HepG2 (cell line): ENCODE data around the gene DCUN1D3. TPM values are rescaled to one million over a fixed set of nuclear protein-coding genes. Genes with fewer than 3 reads are reported as not detected.
A peak's percentile ranks its signal among the peaks of the same experiment; 100 is the strongest.

ENCODE experiments used
- ASH2L ChIP-seq: fragments of 300-600, 200-600 bp; sonication (generic); IDR thresholded peaks from 2 replicates; pipeline ENCODE4 v1.7.0; 2017; ENCODE audit warnings: low read depth, mild to moderate bottlenecking, moderate library complexity, mixed read lengths, low read length; ENCODE audit not compliant: insufficient read length
- ATF1 ChIP-seq: IDR thresholded peaks from 2 replicates; pipeline ENCODE4 v1.6.1; 2016; ENCODE audit warnings: mild to moderate bottlenecking, control low read depth
- BCL3 ChIP-seq: sonication (generic); formaldehyde crosslinking; IDR thresholded peaks from 2 replicates; pipeline ENCODE4 v1.5.1; 2020; ENCODE audit warnings: mild to moderate bottlenecking, missing genetic modification reagents, moderate library complexity
- CAMTA2 ChIP-seq: sonication (generic); formaldehyde crosslinking; IDR thresholded peaks from 2 replicates; pipeline ENCODE4 v1.4.0; 2020; ENCODE audit warnings: mild to moderate bottlenecking, missing genetic modification reagents, borderline replicate concordance
- KDM5B ChIP-seq: sonication (generic); formaldehyde crosslinking; IDR thresholded peaks from 2 replicates; pipeline ENCODE4 v1.4.0; 2020; ENCODE audit warnings: missing genetic modification reagents, mild to moderate bottlenecking, borderline replicate concordance
- LCORL ChIP-seq, 2 experiments: fragments of 450-650 bp in 1 of 2; sonication (generic) in 1 of 2; formaldehyde crosslinking in 1 of 2; IDR thresholded peaks; 2 replicates each; pipeline versions ENCODE4 v1.5.0 to v1.6.1; 2017 to 2020; ENCODE audit warnings: antibody characterized with exemption in 1 of 2, missing genetic modification reagents in 1 of 2
- MAFG ChIP-seq: sonication (generic); formaldehyde crosslinking; IDR thresholded peaks from 2 replicates; pipeline ENCODE4 v1.5.1; 2020; ENCODE audit warnings: mild to moderate bottlenecking, missing genetic modification reagents
- MED13 ChIP-seq: sonication (generic); formaldehyde crosslinking; IDR thresholded peaks from 2 replicates; pipeline ENCODE4 v1.5.0; 2020; ENCODE audit warnings: missing genetic modification reagents
- NFKB2 ChIP-seq: sonication (generic); formaldehyde crosslinking; IDR thresholded peaks from 2 replicates; pipeline ENCODE4 v1.4.0; 2020; ENCODE audit warnings: missing genetic modification reagents, borderline replicate concordance
- PLRG1 ChIP-seq: fragments of 450-650 bp; conservative IDR thresholded peaks from 2 replicates; pipeline ENCODE4 v1.6.1; 2016
- SMC3 ChIP-seq: IDR thresholded peaks from 2 replicates; pipeline ENCODE4 v1.6.1; 2011; ENCODE audit warnings: low read length, improper control_type of control experiment
- STAT6 ChIP-seq: sonication (generic); formaldehyde crosslinking; IDR thresholded peaks from 2 replicates; pipeline ENCODE4 v1.4.0; 2020; ENCODE audit warnings: missing genetic modification reagents, mild to moderate bottlenecking, borderline replicate concordance
- TAF15 ChIP-seq: fragments of 200-400 bp; formaldehyde crosslinking; IDR thresholded peaks from one replicate; pipeline ENCODE4 v1.6.1; 2018; ENCODE audit warnings: mild to moderate bottlenecking, low read depth, low read length; ENCODE audit not compliant: poor library complexity, severe bottlenecking
- ZNF160 ChIP-seq: sonication (generic); formaldehyde crosslinking; IDR thresholded peaks from 2 replicates; pipeline ENCODE4 v1.8.0; 2022; ENCODE audit warnings: mild to moderate bottlenecking, inconsistent platforms, missing genetic modification reagents
- ZNF557 ChIP-seq: sonication (generic); formaldehyde crosslinking; IDR thresholded peaks from 2 replicates; pipeline ENCODE4 v1.4.0; 2020; ENCODE audit warnings: missing genetic modification reagents
- polyA plus RNA-seq, 8 experiments: library from polyadenylated mRNA; depleted of rRNA in 3 of 8; stranded (reverse) in 7 of 8; unstranded in 1 of 8; fragments of >200 nt; fragmentation: Illumina TruSeq in 4 of 8; extraction: Trizol in 4 of 8; gene quantifications; 2 replicates each; pipeline versions ENCODE4 v1.2.1 to v1.2.3, GENCODE V29; 2011 to 2016; ENCODE audit warnings: low read depth in 4 of 8, missing spikeins in 1 of 8, mixed read lengths in 1 of 8; ENCODE audit not compliant: insufficient read depth in 1 of 8
- total RNA-seq, 5 experiments: library from RNA; depleted of rRNA; stranded (reverse); fragments of >200 nt; fragmentation: Illumina TruSeq; extraction: Trizol; gene quantifications; 2 replicates each; pipeline ENCODE4 v1.2.3, GENCODE V29; 2016; ENCODE audit warnings: low read depth in 1 of 5
- TF ChIP-seq, protein P1 (sequence below): sonication (generic); formaldehyde crosslinking; IDR thresholded peaks from 2 replicates; pipeline ENCODE4 v1.5.1; 2020; ENCODE audit warnings: missing genetic modification reagents, mild to moderate bottlenecking, borderline replicate concordance
- TF ChIP-seq, protein P2 (sequence below): sonication (generic); formaldehyde crosslinking; IDR thresholded peaks from 2 replicates; pipeline ENCODE4 v1.5.1; 2020; ENCODE audit warnings: missing genetic modification reagents, mild to moderate bottlenecking, borderline replicate concordance

DCUN1D3 gene
- total and polyA plus RNA-seq, 2 of the 13 experiments (the other 11 are each of a cell fraction or from before 2014, with no cell fraction given), result 5.0 to 19.3 TPM

DNA sequence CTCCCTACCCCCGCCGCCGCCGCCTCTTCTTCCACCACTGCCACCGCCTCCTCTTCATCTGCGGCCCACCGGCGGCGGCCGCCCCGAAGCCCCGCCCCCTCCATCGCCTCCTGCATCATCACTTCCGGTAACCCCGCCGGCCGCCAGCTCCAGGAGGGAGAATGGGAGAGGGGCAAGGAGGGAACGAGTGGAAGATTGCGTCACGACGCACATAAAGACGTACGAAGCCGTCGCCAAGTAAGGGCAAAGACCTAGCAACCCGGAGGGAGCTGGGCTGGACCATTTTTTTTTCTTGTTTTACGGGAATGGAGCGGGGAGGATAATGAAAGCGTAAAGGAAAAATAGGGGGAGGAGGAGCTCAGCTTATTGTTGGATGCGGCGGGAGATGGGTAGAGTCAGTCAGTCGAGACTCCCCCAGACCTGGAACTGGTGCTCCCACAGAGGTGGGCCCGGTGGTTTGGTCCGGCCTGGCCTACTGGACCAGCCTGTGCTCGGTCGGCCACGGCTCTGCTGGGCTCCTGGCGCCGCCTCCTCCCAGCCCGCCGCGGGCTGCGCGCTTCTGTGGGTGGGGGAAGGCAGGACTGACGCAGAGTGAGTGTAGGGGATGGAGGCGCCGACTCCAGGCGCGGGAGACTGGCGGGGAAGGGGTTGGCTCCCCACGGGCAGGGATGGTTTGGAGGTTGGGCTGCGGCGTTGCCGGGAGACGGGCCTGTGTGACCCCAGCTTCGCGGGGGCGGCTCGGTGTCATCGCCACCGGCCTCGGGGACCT, at the start of gene DCUN1D3, which contains the start of gene LYRM1 (continued):
- TF ChIP-seq STAT6 (peak; percentile 27; the same call in 1 of the 2 replicates), KDM5B (CRISPR knock-in tag) (peak; percentile 87), MED13 (no peak), ATF1 (CRISPR knock-in tag) (peak; percentile 96), PLRG1 (no peak), ASH2L (peak; percentile 98), ZNF557 (CRISPR knock-in tag) (0 out of 2 replicates have a peak, but pooled peaks have one; percentile 16), CAMTA2 (peak; percentile 74; the same call in 1 of the 2 replicates), TAF15 (peak; percentile 100), NFKB2 (CRISPR knock-in tag) (peak; percentile 78; the same call in 1 of the 2 replicates), SMC3 (peak; percentile 54; the same call in 1 of the 2 replicates), ZNF160 (peak; percentile 91), LCORL (IDR thresholded peaks at IDR 0.05) (peak; percentile 50; the same call in 1 of the 2 replicates), LCORL (CRISPR knock-in tag; IDR thresholded peaks at IDR 0.05) (peak; percentile 77; the same call in 1 of the 2 replicates), MAFG (CRISPR knock-in tag) (no peak), BCL3 (CRISPR knock-in tag) (peak; percentile 85; the same call in 1 of the 2 replicates)
- TF ChIP-seq, protein P1, sequence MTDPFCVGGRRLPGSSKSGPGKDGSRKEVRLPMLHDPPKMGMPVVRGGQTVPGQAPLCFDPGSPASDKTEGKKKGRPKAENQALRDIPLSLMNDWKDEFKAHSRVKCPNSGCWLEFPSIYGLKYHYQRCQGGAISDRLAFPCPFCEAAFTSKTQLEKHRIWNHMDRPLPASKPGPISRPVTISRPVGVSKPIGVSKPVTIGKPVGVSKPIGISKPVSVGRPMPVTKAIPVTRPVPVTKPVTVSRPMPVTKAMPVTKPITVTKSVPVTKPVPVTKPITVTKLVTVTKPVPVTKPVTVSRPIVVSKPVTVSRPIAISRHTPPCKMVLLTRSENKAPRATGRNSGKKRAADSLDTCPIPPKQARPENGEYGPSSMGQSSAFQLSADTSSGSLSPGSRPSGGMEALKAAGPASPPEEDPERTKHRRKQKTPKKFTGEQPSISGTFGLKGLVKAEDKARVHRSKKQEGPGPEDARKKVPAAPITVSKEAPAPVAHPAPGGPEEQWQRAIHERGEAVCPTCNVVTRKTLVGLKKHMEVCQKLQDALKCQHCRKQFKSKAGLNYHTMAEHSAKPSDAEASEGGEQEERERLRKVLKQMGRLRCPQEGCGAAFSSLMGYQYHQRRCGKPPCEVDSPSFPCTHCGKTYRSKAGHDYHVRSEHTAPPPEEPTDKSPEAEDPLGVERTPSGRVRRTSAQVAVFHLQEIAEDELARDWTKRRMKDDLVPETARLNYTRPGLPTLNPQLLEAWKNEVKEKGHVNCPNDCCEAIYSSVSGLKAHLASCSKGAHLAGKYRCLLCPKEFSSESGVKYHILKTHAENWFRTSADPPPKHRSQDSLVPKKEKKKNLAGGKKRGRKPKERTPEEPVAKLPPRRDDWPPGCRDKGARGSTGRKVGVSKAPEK (CRISPR knock-in tag), result peak; percentile 54; the same call in 1 of the 2 replicates
- TF ChIP-seq, protein P2, sequence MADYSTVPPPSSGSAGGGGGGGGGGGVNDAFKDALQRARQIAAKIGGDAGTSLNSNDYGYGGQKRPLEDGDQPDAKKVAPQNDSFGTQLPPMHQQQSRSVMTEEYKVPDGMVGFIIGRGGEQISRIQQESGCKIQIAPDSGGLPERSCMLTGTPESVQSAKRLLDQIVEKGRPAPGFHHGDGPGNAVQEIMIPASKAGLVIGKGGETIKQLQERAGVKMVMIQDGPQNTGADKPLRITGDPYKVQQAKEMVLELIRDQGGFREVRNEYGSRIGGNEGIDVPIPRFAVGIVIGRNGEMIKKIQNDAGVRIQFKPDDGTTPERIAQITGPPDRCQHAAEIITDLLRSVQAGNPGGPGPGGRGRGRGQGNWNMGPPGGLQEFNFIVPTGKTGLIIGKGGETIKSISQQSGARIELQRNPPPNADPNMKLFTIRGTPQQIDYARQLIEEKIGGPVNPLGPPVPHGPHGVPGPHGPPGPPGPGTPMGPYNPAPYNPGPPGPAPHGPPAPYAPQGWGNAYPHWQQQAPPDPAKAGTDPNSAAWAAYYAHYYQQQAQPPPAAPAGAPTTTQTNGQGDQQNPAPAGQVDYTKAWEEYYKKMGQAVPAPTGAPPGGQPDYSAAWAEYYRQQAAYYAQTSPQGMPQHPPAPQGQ (CRISPR knock-in tag), result peak; percentile 58; the same call in 1 of the 2 replicates
